HFF-Myc (cell line): ENCODE results near the gene VDR.

ENCODE experiments used
- DNase-seq: peaks from one replicate; pipeline ENCODE4 v3.0.0-alpha.2; 2011; ENCODE audit warnings: low read depth; ENCODE audit errors: extremely low read depth
- H3K4me3 ChIP-seq: replicated peaks from 2 replicates; pipeline ENCODE4 v1.5.1; 2011; ENCODE audit warnings: low read depth, mild to moderate bottlenecking, control low read depth, low read length
- CTCF ChIP-seq: IDR thresholded peaks from 2 replicates; pipeline ENCODE4 v1.5.1; 2012; ENCODE audit warnings: mild to moderate bottlenecking, low read depth, low read length, control low read depth; ENCODE audit errors: missing control alignments

The VDR gene

DNA sequence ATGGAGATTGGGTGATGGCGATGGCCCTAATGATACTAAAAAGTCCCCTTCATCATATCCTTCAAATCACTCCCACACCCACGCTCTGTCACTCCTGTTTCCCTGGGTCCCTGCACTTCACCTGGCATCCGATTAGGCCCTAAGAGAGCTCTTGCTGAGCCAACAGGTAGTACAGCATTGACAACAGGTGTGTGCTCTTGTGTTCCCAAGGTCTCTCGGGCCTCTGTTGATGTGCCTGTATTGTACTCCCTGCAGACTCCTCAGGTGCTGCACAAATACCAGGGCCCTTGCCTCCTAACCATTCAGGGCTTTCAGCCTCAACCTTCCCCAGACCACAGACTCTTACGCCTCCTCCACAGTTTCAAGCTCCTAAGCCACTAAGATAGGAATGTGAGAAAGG is 25.8 kb upstream of the VDR start:
- H3K4me3 ChIP-seq: no peak overlapping the region
- DNase-seq: no peak
- TF ChIP-seq CTCF: no peak

- no peak overlapping the region for H3K4me3 ChIP-seq
- no peak for DNase-seq
- TF ChIP-seq CTCF: no peak
Measured at GRCh38 chr12:47927346-47927745, 22.6 kb upstream of the VDR start.

GRCh38 chr12:47921907-47922306 is 17.1 kb upstream of the VDR start:
- no peak for DNase-seq
- TF ChIP-seq CTCF: no peak
- H3K4me3 ChIP-seq: no peak overlapping the region

DNA sequence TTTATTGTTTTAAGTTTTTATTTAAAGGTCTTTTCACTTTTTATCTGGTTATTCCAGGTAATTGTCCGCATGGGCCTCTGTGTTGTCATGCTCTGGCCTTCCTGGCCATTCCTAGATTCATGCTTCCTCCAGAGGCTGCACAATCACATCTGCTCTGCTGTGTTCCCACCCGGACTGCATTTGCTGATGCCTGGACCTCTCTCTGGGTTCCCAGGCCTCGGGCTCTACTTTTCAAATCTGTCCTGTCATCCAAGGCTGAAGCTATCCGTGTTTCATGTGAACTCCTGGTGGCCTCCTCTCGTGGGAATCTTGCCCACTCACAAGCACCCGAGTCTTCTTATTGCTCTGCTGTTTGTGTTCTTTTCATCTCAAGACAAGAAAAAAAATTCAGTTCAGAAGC is 16.1 kb upstream of the VDR start:
- no peak for TF ChIP-seq CTCF
- no peak overlapping the region for H3K4me3 ChIP-seq
- DNase-seq: no peak

GRCh38 chr12:47913081-47913480 is 8.3 kb upstream of the VDR start:
- no peak for DNase-seq
- no peak overlapping the region for H3K4me3 ChIP-seq
- TF ChIP-seq CTCF: no peak

DNA sequence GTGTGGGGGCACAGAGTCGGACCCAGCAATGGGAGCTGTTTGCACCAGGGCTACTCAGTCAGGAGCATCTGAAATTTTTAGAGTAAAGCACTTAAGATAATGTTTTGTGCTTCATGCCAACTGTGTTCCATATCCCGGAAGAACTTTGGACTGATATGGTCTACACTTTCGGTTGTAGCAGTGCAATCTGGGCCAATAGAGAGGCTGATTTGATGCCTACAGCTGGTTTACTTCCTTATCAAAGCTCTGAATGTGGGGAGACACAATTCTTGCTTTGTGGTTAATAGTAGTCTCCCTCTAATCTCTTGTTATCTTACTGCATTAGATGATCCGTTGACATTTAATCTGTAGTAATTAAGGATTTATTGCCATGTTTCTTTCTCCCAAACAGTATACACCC is 7.8 kb upstream of the VDR start:
- no peak for DNase-seq
- TF ChIP-seq CTCF: no peak
- H3K4me3 ChIP-seq: no peak overlapping the region

DNA sequence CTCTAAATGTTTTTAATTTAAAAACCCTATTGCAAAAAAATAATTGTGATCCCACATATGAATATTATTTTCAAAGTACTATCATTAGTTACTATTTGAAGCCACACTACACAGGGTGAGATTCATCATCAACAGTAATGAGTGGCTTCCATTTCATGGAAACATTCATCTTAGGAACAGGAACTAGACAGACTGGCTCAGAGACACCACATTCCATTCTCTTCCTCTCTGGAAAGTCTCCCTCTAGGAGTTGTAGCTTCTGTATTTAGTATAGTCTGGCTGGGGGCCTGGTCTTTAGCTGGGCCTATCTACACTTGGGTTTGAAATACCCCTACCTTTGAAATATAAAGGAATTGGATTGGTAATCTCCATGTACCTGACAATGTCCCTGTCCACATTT is 6.2 kb upstream of the VDR start:
- no peak for DNase-seq
- H3K4me3 ChIP-seq: no peak overlapping the region
- TF ChIP-seq CTCF: no peak
